ENCODE results near the gene LRRC74A.
A peak's percentile ranks its signal among the peaks of the same experiment; 100 is the strongest.
"Not testable (repeated sequence)": the region's sequence is repeated elsewhere in the genome, so short reads cannot be mapped to it uniquely, and the experiment has no call there.

The LRRC74A gene

GRCh38 chr14:76894308-76894707 lies 68.1 kb downstream of the LRRC74A start:
- no peak for ATAC-seq

- not testable (repeated sequence) for ATAC-seq
Observed at GRCh38 chr14:76898006-76898405, 71.8 kb downstream of the LRRC74A start.

GRCh38 chr14:76900682-76901081 lies 74.5 kb downstream of the LRRC74A start:
- no peak for ATAC-seq

GRCh38 chr14:76901171-76902055 lies 75.2 kb downstream of the LRRC74A start:
- ATAC-seq = no peak

- no peak for ATAC-seq
Observed at GRCh38 chr14:76902591-76902990, 76.4 kb downstream of the LRRC74A start.

- no peak for ATAC-seq
Observed at GRCh38 chr14:76904100-76904739, 78.0 kb downstream of the LRRC74A start.

- peak; percentile 97 to 99 for ATAC-seq
Observed at GRCh38 chr14:76904740-76905569, 78.7 kb downstream of the LRRC74A start.

- ATAC-seq = peak; percentile 44 to 46
Observed at GRCh38 chr14:76908834-76909233, 82.6 kb downstream of the LRRC74A start.

- no peak for ATAC-seq
Observed at GRCh38 chr14:76909266-76909665, 83.1 kb downstream of the LRRC74A start.

GRCh38 chr14:76910371-76910890 lies 84.2 kb downstream of the LRRC74A start:
- ATAC-seq = no peak

GRCh38 chr14:76911473-76911872 lies 85.3 kb downstream of the LRRC74A start:
- ATAC-seq = no peak

GRCh38 chr14:76914533-76915081 lies 88.4 kb downstream of the LRRC74A start:
- ATAC-seq = not testable (repeated sequence)

- ATAC-seq = no peak
Observed at GRCh38 chr14:76916040-76916715, 90.0 kb downstream of the LRRC74A start.

GRCh38 chr14:76917158-76917596 lies 91.0 kb downstream of the LRRC74A start:
- ATAC-seq = no peak

GRCh38 chr14:76917745-76918255 lies 91.6 kb downstream of the LRRC74A start:
- ATAC-seq = no peak

GRCh38 chr14:76918256-76918781 lies 92.1 kb downstream of the LRRC74A start:
- no peak for ATAC-seq

GRCh38 chr14:76918782-76919394 lies 92.7 kb downstream of the LRRC74A start:
- ATAC-seq = no peak
